ENCODE data around the gene MSMO1. TPM values are rescaled to one million over a fixed set of nuclear protein-coding genes. Genes with fewer than 3 reads are reported as not detected.

MSMO1 gene
- total and polyA plus RNA-seq, 2 of the 8 experiments (the other 6 are each of a cell fraction or from before 2014, with no cell fraction given), result 79.8 to 109 TPM

DNA sequence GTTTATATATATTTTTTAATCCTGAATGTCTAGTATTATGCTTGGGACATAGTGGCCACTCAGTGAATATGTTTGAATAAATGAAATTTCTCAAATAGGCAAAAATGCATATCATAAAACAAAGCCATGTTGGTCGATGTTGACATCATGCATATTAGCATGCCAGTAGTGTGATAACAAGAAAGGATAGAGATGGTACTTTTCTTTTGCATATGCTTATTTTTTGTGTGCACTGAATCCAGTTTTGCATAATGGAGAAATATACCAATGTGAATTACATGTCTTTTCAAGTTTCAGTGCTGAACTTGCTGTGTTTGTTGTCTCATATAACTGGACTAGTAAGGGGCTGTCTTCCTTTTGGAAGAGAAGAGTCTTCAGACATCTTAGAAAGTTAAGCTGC, 58.9 kb downstream of the MSMO1 start:
- H3K4me3 ChIP-seq (ENCODE audit: extremely low read depth in 1 of 4, insufficient read depth in 2 of 4, low read depth in 3 of 4, low read length in 4 of 4), result no peak overlapping the region
- H4K5ac ChIP-seq (ENCODE audit: insufficient read length, low read depth, low read length), result no peak overlapping the region
- no peaks in the 10 kb centered on the region for H3K23me2 ChIP-seq (ENCODE audit: low read depth, low read length)
- H2AK5ac ChIP-seq (ENCODE audit: low read depth, low read length), result no peak overlapping the region
- no peak overlapping the region for H2BK20ac ChIP-seq (ENCODE audit: low read length)
- no peak overlapping the region for H2BK5ac ChIP-seq (ENCODE audit: low read depth, low read length)
- no peak for TF ChIP-seq SIN3A (conservative IDR thresholded peaks at IDR 0.05 in 1 of 2, IDR thresholded peaks at IDR 0.05 in 1 of 2; ENCODE audit: low read depth in 1 of 2, low read length in 2 of 2)
- no peak for TF ChIP-seq JUND (IDR thresholded peaks at IDR 0.05; ENCODE audit: low read length)
- no peak for TF ChIP-seq GTF2F1 (IDR thresholded peaks at IDR 0.05; ENCODE audit: borderline replicate concordance, low read depth, low read length)
- TF ChIP-seq, protein P1, sequence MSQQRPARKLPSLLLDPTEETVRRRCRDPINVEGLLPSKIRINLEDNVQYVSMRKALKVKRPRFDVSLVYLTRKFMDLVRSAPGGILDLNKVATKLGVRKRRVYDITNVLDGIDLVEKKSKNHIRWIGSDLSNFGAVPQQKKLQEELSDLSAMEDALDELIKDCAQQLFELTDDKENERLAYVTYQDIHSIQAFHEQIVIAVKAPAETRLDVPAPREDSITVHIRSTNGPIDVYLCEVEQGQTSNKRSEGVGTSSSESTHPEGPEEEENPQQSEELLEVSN (IDR thresholded peaks at IDR 0.05), result no peak
- no peak for TF ChIP-seq CREB1 (IDR thresholded peaks at IDR 0.05)
- TF ChIP-seq SIX5 (IDR thresholded peaks at IDR 0.05; ENCODE audit: low read depth, low read length), result no peak
- TF ChIP-seq SRF (IDR thresholded peaks at IDR 0.05; ENCODE audit: low read depth, low read length), result no peak
- TF ChIP-seq SAP30 (IDR thresholded peaks at IDR 0.05; ENCODE audit: insufficient read depth, insufficient replicate concordance, low read length), result no peak
- no peak for TF ChIP-seq POU5F1 (IDR thresholded peaks at IDR 0.05; ENCODE audit: low read depth, low read length)
- TF ChIP-seq FOSL1 (IDR thresholded peaks at IDR 0.05; ENCODE audit: insufficient read depth, low read depth, low read length), result no peak
- TF ChIP-seq JUN (IDR thresholded peaks at IDR 0.05; ENCODE audit: low read depth, low read length), result no peak
- TF ChIP-seq HDAC6 (IDR thresholded peaks at IDR 0.05; ENCODE audit: low read depth, low read length), result no peak
- 87% methylated on average over 1 of the region's 1 CpG; no CpG with 5 or more reads in 1 of the 2 experiments for WGBS, 2 experiments (ENCODE audit: extremely low coverage in 1 of 2, insufficient coverage in 1 of 2, insufficient read length in 1 of 2, insufficient replicate concordance in 2 of 2, low coverage in 1 of 2, low lambda C conversion rate in 2 of 2, missing lambda C conversion rate in 1 of 2)
- ChIA-PET POLR2A (ENCODE audit: partially characterized antibody) (no interaction called here), CTCF (ENCODE audit: partially characterized antibody) (interaction anchor here (1.1 to 3.2 kb wide), 6 partner anchors 10 to 79 kb away, joined by 3 to 18 read pairs (median 4); no protein-coding TSS in a partner anchor)
- no peak overlapping the region for H3K9ac ChIP-seq (replicated peaks in 1 of 4; ENCODE audit: extremely low read depth in 1 of 4, low read depth in 3 of 4, low read length in 3 of 4)
- no peaks in the 10 kb centered on the region for H3K27me3 ChIP-seq (replicated peaks in 1 of 4; ENCODE audit: control insufficient read depth in 3 of 4, extremely low read depth in 1 of 4, insufficient read depth in 3 of 4, low read length in 3 of 4)
- H4K8ac ChIP-seq (ENCODE audit: extremely low read depth, insufficient read depth, low read length), result no peak overlapping the region
- no peak overlapping the region for H3K14ac ChIP-seq (ENCODE audit: insufficient read length)
- H3K79me2 ChIP-seq (ENCODE audit: control insufficient read depth in 1 of 2, insufficient read depth in 2 of 2, low read length in 2 of 2), result no peaks in the 10 kb centered on the region
- H4K20me1 ChIP-seq (replicated peaks in 1 of 2; ENCODE audit: control insufficient read depth in 1 of 2, insufficient read depth in 2 of 2, low read length in 2 of 2), result no peaks in the 10 kb centered on the region
- no peak overlapping the region for H3K4ac ChIP-seq (replicated peaks; ENCODE audit: insufficient read length, low read depth, low read length)
- no peaks in the 10 kb centered on the region for H3K4me1 ChIP-seq (replicated peaks in 1 of 4; ENCODE audit: control insufficient read depth in 3 of 4, insufficient read depth in 4 of 4, low read length in 3 of 4)
- H3K36me3 ChIP-seq (ENCODE audit: control insufficient read depth in 2 of 4, insufficient read depth in 4 of 4, low read length in 3 of 4), result no peaks in the 10 kb centered on the region
- no peak overlapping the region for H3K23ac ChIP-seq (ENCODE audit: insufficient read length)
- H3K18ac ChIP-seq (ENCODE audit: extremely low read depth, low read length), result no peak overlapping the region
- H3K9me3 ChIP-seq (ENCODE audit: insufficient read depth in 2 of 2, low read depth in 1 of 2, low read length in 1 of 2), result no peaks in the 10 kb centered on the region
- H3K4me2 ChIP-seq (ENCODE audit: insufficient read depth in 1 of 2, low read depth in 2 of 2, low read length in 2 of 2), result no peak overlapping the region
- DNase-seq (ENCODE audit: low read depth in 1 of 2, low spot score in 2 of 2) (no peak), FAIRE-seq (no peak)
- H4K91ac ChIP-seq (replicated peaks; ENCODE audit: insufficient read length, low read length), result no peak overlapping the region
- H3K27ac ChIP-seq (ENCODE audit: low read depth, low read length), result no peak overlapping the region
- no peak overlapping the region for H3K56ac ChIP-seq (replicated peaks; ENCODE audit: insufficient read length, low read depth, low read length)
- H2AFZ ChIP-seq (ENCODE audit: low read length), result no peak overlapping the region
- no peak overlapping the region for H2BK12ac ChIP-seq (ENCODE audit: low read depth, low read length)
- no peaks in the 10 kb centered on the region for H3K79me1 ChIP-seq (ENCODE audit: low read depth, low read length)
- no peak overlapping the region for H2BK120ac ChIP-seq (replicated peaks; ENCODE audit: low read depth, low read length)
- no peak overlapping the region for H2BK15ac ChIP-seq (ENCODE audit: low read length)
